ENCODE measurements around the gene PSMD1. TPM values are rescaled to one million over a fixed set of nuclear protein-coding genes. Genes with fewer than 3 reads are reported as not detected.

Gene PSMD1
- total RNA-seq, 4 donors from 2014 or later, result 53.9 to 86.9 (median 64.4) TPM

DNA sequence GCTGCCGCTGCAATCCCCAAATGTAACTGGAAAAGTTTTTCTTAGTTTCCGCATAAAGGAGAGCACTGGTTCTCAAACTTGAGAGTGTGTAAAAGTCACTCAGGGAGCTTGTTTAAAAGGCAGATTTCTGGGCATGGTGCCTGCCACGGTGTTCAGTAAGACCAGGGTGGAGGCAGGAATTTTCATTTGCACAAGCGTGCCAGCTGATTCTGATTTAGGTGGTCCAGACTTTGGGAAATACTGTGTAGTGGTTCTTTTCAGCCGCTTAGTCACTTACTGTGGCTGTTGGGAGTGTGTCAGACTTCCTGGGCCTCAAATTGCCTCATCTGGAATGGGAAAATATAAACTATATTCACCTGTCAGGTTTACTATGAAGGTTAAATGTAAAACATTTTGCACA, 142.6 kb downstream of the PSMD1 start:
- TF ChIP-seq CTCF (IDR thresholded peaks at IDR 0.05; ENCODE audit: low read depth), result no peak

- no peak for TF ChIP-seq CTCF (IDR thresholded peaks at IDR 0.05; ENCODE audit: low read depth)
These were observed 144.3 kb downstream of the PSMD1 start for GRCh38 chr2:231200805-231201474.

DNA sequence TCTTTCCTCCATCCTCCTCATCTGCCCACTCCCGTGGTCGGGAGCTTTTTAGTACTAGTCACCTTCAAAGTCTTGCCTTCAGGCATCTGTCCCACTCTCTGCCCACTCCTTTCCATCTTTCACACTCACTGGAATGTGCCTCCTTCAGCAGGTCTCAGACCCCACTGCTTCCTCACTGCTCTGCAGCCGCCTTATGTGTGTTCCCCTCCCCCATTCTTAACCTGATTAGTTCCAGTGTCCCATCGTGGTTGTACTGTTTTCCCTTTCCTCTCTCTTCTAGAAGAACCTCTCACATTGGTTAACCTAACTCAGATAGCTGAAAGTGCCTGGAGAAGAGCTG, 144.8 kb downstream of the PSMD1 start:
- no peak for TF ChIP-seq CTCF (IDR thresholded peaks at IDR 0.05; ENCODE audit: low read depth)

DNA sequence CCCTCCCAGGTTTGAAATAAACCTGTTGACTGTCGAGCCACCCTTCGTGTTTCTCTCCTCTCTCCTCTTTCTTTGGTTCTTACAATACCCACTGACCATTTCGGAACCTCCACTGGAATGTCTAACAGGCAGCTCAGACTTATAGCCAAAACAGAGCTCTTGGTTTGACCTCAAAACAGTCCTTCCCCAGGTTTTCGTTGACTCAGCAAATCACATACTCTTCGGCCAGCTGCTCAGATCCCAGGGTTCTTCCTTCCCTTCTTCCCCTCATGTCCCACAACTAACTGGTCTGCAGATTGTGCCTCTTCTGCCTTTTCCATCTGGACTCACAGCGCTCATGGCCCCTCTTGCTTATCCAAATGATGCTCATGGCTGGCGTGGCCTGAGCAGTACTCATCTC, 146.4 kb downstream of the PSMD1 start:
- TF ChIP-seq CTCF (IDR thresholded peaks at IDR 0.05; ENCODE audit: low read depth), result no peak

DNA sequence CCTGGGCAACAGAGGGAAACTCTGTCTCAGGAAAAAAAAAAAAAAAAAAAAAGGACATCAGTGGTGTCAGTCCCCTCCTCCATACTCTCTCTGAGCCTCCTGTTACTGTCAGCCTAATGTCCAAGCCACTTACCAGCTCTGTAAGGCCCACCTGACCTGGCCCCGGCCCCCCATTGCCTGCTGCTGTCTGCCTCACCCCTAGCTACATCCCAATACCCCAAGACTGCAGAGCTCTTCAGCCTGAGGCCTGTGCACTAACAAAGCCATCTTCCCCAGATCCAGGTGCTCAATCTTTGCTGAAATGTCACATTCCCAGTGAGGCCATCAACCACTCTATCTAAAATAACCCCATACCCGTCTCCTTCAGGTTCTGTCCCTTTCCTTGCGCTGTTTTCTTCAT, 147.5 kb downstream of the PSMD1 start:
- TF ChIP-seq CTCF (IDR thresholded peaks at IDR 0.05; ENCODE audit: low read depth), result no peak

GRCh38 chr2:231204581-231204980, 147.9 kb downstream of the PSMD1 start:
- no peak for TF ChIP-seq CTCF (IDR thresholded peaks at IDR 0.05; ENCODE audit: low read depth)

DNA sequence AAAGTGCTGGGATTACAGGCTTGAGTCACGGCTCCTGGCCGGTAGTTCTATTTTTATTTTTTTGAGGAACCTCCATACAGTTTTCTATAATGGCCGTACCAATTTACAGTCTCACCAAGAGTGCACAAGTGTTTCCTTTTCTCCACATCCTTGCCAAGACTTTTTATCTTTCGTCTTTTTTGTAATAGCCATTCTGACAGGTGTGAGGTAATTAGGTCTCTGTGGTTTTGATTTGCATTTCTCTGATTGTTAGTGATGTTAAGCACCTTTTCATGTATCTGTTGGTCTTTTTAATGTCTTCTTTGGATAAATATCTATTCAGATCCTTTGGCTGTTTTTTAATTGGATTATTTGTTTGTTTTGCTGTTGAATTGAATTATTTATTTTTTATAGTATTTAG, 151.1 kb downstream of the PSMD1 start:
- no peak for TF ChIP-seq CTCF (IDR thresholded peaks at IDR 0.05; ENCODE audit: low read depth)
